HL-60 (cell line): ENCODE data around the gene CREB5.

ENCODE experiments used
- POLR2AphosphoS5 ChIP-seq: IDR thresholded peaks from 2 replicates; pipeline ENCODE4 v1.6.1; 2012; ENCODE audit warnings: low read depth
- TF ChIP-seq, protein P1 (sequence below): IDR thresholded peaks from one replicate; pipeline ENCODE4 v1.5.1; 2011; ENCODE audit warnings: low read length, control low read depth, inconsistent platforms; ENCODE audit not compliant: insufficient read depth

DNA sequence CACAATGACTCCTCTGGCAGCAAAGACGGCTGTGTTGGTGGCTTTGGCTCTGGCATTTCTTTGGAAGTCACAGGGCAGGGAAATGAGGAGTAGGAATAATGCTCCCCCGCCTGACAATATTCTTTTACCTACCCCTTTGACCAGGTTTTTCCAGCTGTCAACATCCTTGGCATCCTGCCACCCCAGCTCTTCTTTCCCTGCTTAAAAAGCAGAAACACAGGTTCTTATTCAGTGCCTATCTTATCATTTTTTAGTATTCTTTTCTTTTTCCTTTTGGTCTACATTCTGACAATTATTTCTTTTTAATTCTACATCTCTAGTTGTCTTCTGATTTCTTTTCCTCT lies 97.7 kb downstream of the CREB5 start:
- TF ChIP-seq, protein P1, sequence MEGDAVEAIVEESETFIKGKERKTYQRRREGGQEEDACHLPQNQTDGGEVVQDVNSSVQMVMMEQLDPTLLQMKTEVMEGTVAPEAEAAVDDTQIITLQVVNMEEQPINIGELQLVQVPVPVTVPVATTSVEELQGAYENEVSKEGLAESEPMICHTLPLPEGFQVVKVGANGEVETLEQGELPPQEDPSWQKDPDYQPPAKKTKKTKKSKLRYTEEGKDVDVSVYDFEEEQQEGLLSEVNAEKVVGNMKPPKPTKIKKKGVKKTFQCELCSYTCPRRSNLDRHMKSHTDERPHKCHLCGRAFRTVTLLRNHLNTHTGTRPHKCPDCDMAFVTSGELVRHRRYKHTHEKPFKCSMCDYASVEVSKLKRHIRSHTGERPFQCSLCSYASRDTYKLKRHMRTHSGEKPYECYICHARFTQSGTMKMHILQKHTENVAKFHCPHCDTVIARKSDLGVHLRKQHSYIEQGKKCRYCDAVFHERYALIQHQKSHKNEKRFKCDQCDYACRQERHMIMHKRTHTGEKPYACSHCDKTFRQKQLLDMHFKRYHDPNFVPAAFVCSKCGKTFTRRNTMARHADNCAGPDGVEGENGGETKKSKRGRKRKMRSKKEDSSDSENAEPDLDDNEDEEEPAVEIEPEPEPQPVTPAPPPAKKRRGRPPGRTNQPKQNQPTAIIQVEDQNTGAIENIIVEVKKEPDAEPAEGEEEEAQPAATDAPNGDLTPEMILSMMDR: no peak
- TF ChIP-seq POLR2AphosphoS5: no peak
